HG02870 (cell line): ENCODE measurements around the gene MYBPH.

ENCODE experiments used
- ATAC-seq: cut with Tn5 transposase; IDR thresholded peaks from one replicate; pipeline ENCODE4 v1.9.1; 2021; ENCODE audit warnings: mild to moderate bottlenecking, moderate library complexity; ENCODE audit not compliant: unreplicated experiment

Gene MYBPH

DNA sequence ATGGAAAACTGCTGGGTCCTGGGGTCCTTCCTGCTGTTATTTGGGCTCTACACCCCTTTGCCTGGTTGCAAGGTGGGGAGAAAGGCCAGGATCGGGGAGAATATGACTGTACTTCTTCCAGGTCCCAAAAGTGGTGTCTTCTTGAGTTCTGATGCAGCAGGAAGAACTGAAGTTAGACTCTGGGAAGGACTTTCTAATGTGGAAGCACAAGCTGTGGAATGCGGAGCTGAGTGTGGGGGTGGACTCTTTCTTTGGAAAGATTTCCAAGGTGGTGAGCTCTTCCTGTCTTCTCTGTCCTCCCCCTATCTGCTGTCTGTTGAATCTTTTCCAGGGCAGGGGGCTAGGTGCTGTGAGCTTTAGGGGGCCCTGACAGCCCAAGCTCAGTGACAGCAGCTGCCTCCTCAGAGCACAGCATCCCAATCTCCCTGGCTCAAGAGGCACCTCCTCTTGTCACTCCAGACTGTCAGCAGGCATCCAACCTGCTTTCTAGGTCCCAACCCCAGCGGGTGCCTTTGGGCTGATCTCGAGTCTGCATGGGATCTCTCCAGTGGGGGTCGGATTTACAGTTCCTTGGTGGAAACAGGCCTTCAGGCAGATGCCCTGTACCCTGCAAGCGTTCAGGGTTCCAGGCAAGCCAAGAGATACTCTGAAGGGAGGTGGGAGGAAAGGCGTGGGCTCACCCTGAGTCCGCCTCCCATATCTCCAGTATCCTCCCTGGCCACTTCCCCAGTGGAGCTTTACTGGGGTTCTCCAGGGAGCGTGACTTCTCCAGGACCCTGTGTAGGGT lies 24.9 kb downstream of the MYBPH start:
- no peak for ATAC-seq

DNA sequence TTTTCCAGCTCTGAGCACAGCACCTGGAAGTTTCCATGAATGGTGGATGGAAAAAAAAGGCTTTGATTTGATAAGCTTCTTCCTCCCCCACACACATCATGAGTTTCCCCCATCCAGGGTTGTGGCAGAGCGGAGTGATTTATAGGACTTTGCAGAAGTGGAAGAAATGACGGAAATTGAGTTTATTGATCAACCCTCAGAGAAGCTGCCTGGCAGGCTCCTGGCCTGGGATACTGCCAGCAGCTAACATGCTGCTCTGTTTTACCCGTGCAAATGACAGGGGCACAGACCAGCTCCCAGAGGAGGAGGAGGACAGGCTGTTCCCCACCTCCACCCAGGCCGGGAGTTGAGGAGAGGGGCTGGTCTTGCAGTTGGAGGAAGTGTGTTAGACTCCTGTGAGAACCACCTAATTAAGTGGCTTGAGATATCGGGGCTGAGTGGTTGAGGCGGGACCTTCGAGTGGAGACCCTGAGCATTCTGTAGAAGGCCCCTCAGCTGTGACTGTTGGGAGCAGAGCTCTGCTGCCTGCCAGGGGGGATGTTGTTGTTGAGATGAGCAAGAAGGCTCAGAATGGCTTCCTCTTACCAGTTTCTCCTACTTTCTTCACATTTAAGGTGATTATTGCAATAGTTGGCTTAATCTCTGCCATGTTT lies 26.3 kb downstream of the MYBPH start:
- no peak for ATAC-seq

DNA sequence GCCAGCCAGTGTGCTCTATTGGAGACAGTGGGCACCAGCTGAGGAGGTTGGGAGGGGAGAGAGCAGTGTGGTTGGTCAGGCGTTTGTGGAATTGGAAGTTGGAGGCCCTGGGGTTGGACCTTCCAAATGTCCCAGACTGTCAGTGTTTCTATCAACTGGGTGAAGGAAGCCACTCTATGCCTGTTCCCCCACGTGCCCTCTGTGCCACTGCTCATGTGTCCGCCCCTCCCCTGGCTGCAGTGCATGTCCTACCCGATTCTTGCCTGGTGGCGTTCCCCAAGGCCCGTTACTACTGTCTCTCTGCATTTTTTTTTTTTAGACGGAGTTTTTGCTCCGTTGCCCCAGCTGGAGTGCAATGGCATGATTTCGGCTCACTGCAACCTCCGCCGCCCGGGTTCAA lies 27.0 kb downstream of the MYBPH start:
- no peak for ATAC-seq

DNA sequence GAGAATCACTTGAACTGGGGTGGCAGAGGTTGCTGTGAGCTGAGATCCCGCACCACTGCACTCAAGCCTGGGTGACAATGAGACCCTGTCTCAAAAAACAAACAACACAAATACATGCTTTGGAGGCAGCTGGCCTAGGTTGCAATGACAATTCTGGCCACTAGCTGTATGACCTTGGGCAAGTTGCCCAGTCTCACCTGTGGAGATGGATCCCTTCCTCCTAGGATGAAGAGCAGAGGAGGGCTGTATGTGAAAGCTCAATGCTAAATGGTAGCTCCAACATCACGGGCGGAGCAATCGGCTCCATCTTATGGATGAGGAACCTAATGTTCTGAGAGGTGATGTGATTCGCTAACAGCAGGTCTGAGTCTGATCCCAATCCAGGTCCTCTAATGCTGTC lies 27.5 kb downstream of the MYBPH start:
- ATAC-seq: no peak

DNA sequence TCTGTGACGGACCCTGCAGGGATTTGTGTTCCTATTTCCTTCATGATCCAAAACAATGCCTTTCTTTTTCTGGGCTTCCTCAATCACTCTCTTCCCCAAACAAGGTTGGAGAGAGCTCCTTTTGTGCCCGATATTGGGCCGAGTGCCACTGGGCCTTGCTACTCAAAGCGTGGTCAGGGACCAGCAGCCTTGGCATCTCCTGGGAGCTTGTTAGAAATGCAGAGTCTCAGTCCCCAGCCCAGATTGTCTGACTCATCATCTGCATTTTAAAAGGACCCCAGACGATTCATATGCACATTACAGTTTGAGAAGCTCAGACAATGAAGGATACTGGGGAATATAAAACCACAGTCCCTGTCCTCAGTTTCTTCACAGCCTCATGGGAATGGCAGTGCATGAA lies 28.2 kb downstream of the MYBPH start:
- no peak for ATAC-seq

DNA sequence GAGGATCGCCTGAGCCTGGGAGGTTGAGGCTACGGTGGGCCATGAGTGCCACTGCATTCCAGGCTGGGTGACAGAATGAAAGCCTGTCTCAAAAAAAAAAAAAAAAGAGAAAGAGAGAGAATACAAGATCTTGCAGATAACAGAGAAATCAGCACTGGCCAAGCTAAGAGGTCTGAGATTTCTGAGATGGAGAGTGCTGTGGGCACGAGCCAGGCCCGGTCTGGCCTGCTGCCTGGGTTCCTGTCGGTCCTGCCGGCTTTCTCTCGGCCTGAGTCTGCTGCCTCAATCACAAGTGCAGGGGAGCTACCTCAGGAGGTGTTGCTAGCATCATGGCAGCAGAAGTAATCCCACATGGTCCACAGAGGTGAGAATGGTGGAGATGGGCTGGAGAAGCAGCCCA lies 29.1 kb downstream of the MYBPH start:
- no peak for ATAC-seq

DNA sequence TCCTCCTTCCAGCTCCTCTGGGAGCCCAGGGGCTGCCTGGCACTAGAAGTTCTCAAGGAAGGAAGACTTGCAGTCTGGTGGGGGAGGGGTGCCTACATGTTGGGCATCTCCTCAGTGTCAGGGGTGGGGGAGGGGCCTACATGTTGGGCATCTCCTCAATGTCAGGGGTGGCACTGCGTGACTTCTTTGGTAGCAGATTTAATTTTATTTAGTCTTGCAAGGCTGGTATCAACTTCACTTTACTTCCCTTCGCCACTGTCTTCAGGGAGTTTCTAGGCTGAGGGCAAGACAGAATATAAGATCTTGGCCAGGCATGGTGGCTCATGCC lies 29.6 kb downstream of the MYBPH start:
- no peak for ATAC-seq

DNA sequence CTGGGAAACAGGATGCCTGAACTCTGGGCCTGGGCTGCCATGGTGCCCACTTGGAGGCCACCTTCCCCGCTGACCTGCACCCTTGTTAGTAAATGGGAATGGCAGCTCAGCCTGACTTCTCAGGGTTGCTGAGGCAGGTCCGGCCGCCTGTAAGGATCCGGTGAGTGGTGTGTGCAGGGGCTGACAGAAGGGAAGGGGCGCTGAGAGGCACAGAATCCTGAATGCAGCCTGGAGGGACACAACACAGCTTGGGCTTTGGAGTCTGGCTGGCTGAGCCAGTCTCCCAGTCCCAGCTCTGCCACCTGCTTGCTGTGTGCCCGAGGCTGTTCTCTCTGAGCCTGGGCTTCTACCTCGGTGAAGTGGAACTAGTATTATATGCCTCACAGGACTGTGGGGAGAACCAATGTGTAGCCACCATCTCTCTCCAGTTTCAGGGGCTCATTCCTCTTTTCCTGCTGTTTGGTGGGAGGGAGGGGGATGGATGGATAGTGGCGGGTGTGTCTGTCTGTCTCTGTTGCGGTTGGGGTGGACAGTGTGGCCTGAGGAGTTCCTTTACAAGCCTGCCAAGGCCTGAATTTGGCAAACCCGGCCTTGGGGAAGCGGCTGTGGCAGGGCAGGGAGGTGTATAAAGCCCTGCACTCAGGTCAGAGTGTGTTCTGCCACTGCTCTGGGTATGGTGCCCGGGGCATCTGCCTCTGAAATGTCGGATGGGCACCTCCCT lies 30.1 kb downstream of the MYBPH start:
- no peak for ATAC-seq

DNA sequence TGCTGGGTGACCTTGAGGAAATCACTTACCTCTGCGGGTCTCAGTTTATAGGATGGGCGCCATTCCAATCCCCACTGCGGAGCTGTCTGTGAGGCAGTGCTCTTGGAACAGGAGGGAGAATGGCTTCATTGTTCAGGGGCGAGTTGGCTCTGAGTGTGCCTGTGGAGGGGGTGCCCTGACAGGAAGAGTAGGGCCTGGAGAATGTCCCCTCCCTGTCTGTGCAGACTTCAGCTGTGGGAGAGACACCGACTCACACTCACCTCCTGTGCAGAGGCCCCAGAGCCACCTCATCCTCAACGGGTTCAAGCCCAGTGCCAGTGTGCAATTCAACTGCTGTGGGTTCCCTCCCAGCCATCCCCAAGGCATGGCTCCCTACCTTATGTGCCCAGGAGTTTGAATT lies 31.0 kb downstream of the MYBPH start:
- no peak for ATAC-seq

DNA sequence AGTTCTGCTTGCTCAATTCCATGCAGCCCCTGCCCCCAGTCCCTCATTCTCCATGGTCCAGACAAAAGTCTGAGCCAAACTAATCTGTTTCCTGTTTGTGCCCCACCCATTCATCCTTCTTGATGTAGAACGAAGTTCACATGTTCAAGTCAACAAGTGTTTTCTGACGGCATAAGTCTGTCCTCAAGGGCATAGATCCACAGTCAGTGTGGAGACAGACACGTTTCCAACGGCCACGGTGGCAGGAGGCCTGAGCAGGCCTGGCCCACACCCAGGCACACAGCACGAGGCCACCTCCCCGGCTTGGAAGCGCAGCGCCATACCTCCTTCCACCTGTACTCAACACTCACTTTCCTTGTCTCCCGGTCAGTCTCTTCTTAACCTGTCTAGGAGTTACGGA lies 32.0 kb downstream of the MYBPH start:
- no peak for ATAC-seq

DNA sequence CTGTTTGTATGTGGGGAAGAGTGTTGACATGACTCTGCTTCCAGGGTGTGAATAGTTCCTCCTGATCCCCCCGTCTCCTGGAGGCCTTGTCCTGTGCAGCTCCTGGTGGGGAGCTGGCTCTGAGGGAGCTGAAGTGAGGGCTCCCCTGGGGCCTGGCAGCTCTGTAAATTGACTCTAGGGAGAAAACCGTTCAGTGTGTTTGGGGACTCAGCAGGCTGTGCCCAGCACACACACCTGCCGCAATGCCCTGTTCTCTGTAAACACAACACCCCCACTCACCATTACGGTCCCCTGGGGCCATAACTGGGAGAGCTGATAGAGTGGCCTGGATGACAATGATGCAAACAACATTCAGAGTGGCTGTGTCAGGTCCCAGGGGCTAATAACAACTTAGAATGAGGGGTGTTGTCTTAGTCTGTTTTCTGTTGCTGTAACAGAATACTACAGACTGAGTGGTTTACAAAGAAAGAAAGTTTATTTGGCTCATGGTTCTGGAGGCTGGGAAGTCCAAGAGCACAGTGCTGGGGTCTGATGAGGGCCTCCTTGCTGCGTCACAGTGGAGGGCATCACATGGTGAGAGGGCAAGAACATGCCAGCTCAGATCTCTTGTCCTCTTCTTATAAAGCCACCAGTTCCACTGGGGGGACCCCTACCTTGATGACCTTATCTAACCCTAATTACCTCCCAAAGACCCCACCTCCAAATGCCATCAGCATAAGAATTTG lies 32.8 kb downstream of the MYBPH start:
- no peak for ATAC-seq

DNA sequence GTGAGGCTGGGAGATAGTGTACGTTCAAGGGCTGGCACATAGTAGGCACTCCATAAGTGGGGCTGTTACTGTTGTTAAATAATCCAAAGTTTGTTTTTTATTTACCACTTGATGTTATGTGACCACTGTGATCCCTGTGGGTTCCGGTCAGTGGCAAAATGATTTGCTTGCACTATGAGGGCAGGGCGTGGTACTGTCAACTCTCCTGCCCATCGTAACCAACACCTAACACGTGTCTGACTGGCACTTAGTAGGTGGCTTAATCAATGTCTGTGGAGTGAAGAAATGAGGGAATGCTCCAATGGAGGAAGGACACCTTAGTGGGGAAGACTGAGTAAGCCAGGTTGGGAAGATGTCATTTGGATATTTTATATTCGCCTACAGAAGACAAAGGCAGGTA lies 33.5 kb downstream of the MYBPH start:
- no peak for ATAC-seq

DNA sequence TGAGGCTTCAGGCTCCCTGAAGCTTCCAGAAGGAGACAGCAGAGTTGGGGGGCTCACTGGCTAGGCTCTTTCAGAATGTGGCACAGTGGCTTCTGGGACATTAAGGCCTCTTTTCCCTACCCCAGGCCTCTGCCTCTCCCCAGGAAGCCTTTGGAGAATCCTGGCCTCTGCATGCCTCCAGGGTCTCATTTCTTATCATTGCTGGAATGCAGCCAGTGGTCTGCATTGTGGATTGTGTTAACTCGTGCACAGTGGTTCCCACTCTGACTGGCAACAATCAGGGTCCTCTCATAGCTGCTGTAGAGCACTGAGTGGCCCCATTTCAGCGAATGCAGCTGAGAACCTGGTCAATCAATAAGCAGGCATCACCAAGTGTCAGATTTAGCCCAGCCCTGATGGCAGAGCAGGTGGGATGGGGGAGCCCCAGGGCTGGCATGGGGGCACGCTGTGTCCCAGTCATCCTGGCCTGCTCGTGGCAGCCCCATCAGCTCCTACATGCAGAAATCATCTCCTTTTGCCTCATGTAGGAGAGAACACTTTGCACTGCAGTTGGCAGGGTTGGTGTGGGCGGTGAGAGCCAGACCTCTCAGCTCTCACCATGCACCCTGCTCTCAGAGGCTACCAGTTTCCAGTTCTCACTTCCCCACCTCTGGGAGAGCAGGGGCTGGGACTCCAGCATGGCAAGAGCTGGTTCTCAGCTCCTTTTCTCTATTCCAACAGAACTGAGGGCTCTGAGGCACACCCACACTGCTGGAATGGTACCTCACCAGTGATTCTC lies 34.7 kb downstream of the MYBPH start:
- no peak for ATAC-seq

DNA sequence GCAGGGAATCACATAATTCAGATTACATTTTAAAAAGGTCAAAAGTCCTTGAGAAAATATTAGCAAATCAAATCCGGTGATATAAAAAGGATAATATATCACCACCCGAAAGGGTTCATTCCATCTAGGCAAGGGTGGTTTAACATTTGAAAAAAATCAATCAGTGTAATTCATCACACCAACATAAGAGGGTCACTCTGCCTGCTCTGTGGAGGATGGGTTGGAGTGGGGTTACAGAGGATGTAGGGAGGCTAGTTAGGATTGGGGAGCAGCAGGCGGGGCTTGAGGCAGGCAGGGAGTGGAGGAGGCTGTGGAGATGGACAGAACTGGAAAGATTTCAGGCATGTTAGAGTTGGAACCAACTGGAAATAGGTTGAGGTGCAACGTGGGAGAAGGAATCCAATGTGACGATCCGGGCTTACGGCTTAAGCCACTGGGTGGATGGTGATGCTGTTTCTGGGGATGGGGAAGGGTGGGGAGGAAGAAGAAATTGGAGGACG lies 35.6 kb downstream of the MYBPH start:
- ATAC-seq: no peak

DNA sequence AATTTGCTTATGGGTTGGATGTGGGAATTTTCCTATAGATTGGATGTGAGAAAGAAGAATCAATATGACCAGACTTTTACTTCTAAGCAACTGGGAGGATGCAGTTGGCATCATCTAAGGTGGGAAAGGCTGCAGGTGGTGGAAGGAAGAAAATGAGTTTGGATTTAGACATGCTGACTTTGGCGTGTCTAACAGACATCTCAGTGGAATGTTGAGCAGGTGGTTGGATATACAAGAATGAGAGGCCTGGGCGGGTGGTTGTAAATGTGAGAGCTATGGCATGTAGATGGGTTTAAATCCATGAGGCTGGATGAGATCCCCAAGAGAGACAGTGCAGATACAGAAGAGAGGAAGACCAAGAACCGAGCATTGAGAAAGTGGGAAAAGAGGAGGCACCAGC lies 37.6 kb downstream of the MYBPH start:
- ATAC-seq: no peak

DNA sequence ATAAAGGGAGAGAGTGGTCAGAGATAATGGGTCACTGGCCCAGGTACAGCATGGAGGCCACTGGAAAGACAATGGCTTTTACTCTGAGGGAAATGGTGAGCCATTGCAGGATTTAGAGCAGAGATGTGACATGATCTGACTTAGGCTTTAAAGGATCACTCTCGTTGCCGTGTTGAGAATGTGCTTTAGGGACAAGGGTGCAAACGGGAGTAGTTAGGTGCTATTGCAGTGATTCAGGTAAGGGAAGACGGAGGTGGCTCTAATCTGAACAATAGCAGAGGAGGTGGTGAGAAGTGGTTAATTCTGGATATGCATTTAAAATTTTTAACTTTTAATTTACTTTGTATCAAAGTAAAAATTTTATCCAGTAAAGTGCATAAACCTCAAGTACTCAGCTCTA lies 38.3 kb downstream of the MYBPH start:
- no peak for ATAC-seq

DNA sequence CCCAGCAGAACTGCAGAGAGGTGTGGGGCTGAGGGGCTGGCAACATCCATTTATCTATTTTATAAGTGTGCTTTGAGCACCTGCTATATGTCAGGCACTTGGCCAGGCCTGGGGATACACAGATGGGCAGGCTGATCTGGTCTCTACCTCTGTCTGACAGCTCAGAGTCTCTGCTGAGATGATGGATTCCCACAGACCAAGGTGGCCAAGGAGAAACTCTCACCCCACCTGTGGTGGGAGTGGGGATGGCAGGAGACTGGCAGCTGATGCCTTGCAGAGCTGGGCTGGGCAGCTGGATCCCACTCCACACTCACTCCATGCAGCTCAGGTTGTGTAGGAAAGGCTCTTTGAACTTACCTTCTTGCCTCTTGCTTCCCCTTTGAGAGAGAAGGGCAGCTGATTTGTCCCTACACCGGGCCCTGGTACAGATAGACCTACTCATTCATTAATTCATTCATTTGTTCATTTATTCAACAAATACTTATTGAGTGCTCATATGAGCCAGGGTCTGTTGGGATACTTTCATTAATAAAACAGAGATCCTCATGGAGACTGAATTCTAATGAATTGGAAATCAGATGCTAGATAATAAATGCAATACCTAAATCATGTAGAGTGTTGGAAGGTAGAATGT lies 39.1 kb downstream of the MYBPH start:
- no peak for ATAC-seq

DNA sequence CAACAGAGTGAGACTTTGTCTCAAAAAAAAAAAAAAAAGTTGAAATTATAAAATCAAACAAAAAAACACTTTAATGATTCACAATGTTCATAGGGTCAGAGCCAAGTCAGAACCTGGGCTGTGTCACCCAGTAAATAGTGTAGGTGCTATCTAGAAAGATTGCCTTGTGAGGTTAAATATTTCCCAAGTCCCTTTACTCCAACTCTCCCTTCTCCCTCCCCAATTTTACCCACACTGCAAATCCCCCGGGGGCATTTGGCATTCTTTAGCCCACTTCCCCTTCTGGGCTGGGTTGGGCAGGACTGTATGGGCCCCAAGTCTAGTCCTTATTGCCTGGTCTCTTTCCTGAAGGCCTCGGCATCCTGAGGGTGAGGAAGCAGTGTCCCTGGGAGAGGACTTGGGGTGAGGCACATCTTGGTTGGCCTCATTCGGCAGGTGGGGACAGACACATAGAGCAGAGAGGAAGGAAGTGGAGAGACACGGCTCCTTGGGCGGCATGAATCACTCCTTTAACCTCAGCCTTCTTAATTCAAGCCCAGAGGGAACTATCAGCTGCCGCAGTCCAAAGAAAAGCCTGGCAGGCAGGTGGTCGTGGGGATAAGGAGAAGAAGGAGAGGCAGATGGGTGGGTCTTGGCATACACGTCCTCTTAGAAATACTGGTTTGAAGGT lies 39.9 kb downstream of the MYBPH start:
- ATAC-seq: no peak

DNA sequence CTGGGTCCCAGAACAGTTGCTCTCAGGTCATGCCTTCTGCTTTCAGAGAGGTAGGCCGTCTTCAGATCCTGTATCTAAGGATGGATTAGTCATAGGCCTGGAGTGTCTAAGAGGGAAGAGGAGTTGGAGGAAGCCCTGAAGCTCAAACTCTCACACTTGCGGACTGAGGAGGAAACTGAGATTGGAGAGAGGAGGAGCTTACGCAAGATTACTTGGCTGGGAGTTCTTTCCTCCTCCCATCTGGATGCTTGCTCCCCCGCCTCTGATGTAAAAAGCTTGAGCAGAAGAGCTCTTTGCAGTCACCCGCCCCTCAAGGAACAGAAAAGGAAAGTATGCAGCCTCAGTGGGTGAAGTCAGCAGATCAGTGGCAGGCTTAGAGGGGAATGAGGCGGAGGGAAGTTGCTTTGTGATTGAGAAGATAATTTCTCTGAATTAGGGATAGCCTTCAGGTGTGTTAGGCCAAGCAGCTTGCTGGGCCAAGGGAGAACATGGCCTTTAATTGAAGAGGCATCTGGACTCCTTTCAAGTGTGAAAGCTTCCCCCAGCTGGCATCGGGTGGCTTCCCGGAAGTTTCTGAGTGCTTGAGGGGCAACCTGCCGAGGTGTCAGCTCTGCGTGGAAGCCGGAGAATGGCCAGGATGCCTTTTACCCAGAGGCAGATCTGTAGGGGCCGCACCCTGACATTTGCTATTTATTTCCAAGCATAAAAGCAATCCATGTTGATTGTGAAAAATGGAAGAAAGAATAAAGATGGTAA lies 41.5 kb downstream of the MYBPH start:
- ATAC-seq: no peak
